ENCODE results near the gene NR3C2. TPM values are rescaled to one million over a fixed set of nuclear protein-coding genes. Genes with fewer than 3 reads are reported as not detected.

Gene NR3C2
- total and polyA plus RNA-seq, 3 donors from 2014 or later: 17.6 to 28.1 (median 19.9) TPM

- WGBS, 2 donors: 19 to 26% methylated on average over 3 of the region's 3 CpGs
- peaks cover 19% of the 10 kb centered on the region for H3K4me1 ChIP-seq
These were observed 372.4 kb downstream of the NR3C2 start for GRCh38 chr4:148069895-148070178.

DNA sequence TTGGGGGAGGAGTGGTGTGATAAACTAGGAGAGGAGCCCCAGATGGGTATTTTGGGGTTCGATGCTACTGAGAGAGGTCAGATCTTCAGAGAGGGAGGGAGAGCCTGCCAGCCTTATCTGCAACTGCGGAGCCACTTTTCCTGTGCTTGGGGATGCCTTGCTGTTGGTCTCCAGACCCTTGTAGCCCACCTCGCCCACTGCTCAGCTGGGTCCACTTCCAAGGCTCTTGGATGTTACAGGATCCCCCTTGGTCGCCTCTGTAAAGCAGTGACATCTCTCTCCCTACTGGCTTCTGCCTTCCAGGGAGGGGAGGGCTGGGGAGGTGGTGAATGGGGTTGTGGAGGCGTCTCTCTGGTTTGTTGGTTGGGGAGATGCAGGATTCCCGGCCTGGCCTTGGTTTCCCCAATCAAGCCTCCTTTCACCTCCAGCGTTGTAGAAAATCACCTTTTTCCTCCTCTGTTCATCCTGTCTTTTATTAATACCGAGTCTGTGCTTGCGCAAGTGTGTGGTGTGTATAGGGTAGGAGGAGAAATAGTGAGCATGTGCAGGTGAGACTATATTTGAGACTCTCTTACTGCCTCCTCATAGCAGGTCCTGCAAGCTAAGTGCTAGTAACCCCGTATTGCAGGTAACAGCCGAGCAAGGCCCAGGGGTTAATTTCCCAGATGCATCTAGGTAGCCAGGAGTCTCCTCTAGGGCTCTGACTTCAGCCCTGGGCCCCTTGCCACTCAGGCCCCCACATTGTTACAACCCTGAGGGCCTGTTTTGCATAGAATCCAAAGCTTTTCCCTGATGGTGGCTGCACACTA lies 372.9 kb downstream of the NR3C2 start:
- Histone ChIP-seq H3K27ac (no peak overlapping the region), H3K4me3 (no peak overlapping the region), H3K27me3 (no peaks in the 10 kb centered on the region), H3K9me3 (no peaks in the 10 kb centered on the region), H3K4me1 (peaks cover 19% of the 10 kb centered on the region), H3K36me3 (ENCODE audit: low read depth, missing control alignments) (no peaks in the 10 kb centered on the region)
- no peak for TF ChIP-seq POLR2A (IDR thresholded peaks at IDR 0.05)
- TF ChIP-seq, protein P1, sequence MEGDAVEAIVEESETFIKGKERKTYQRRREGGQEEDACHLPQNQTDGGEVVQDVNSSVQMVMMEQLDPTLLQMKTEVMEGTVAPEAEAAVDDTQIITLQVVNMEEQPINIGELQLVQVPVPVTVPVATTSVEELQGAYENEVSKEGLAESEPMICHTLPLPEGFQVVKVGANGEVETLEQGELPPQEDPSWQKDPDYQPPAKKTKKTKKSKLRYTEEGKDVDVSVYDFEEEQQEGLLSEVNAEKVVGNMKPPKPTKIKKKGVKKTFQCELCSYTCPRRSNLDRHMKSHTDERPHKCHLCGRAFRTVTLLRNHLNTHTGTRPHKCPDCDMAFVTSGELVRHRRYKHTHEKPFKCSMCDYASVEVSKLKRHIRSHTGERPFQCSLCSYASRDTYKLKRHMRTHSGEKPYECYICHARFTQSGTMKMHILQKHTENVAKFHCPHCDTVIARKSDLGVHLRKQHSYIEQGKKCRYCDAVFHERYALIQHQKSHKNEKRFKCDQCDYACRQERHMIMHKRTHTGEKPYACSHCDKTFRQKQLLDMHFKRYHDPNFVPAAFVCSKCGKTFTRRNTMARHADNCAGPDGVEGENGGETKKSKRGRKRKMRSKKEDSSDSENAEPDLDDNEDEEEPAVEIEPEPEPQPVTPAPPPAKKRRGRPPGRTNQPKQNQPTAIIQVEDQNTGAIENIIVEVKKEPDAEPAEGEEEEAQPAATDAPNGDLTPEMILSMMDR (IDR thresholded peaks at IDR 0.05): no peak
- no peak for DNase-seq
- WGBS, 2 donors: 85 to 90% methylated on average over 11 of the region's 11 CpGs
- intact Hi-C loops (cut with DNase I; ENCODE audit: low total_unique reads): no loop called here

More at GRCh38 chr4:148069895-148070178, 372.4 kb downstream of the NR3C2 start:
- H3K27ac ChIP-seq: no peak overlapping the region
- intact Hi-C loops (cut with DNase I; ENCODE audit: low total_unique reads): no loop called here
- H3K27me3 ChIP-seq: no peaks in the 10 kb centered on the region
- H3K4me3 ChIP-seq: no peak overlapping the region
- peak; percentile 26 for DNase-seq
- no peaks in the 10 kb centered on the region for H3K36me3 ChIP-seq (ENCODE audit: low read depth, missing control alignments)
- TF ChIP-seq, protein P1 (IDR thresholded peaks at IDR 0.05): no peak
- TF ChIP-seq POLR2A (IDR thresholded peaks at IDR 0.05): no peak
- H3K9me3 ChIP-seq: no peaks in the 10 kb centered on the region

- Histone ChIP-seq H3K9me3 (no peaks in the 10 kb centered on the region), H3K27ac (no peak overlapping the region), H3K27me3 (no peaks in the 10 kb centered on the region), H3K4me3 (no peak overlapping the region), H3K4me1 (peaks cover 19% of the 10 kb centered on the region), H3K36me3 (ENCODE audit: low read depth, missing control alignments) (no peaks in the 10 kb centered on the region)
- WGBS, 2 donors: 82 to 84% methylated on average over 8 to 13 of the region's 13 CpGs
- TF ChIP-seq, protein P1 (IDR thresholded peaks at IDR 0.05): no peak
- no peak for DNase-seq
- intact Hi-C loops (cut with DNase I; ENCODE audit: low total_unique reads): no loop called here
These were observed 373.9 kb downstream of the NR3C2 start for GRCh38 chr4:148068065-148068911.

DNA sequence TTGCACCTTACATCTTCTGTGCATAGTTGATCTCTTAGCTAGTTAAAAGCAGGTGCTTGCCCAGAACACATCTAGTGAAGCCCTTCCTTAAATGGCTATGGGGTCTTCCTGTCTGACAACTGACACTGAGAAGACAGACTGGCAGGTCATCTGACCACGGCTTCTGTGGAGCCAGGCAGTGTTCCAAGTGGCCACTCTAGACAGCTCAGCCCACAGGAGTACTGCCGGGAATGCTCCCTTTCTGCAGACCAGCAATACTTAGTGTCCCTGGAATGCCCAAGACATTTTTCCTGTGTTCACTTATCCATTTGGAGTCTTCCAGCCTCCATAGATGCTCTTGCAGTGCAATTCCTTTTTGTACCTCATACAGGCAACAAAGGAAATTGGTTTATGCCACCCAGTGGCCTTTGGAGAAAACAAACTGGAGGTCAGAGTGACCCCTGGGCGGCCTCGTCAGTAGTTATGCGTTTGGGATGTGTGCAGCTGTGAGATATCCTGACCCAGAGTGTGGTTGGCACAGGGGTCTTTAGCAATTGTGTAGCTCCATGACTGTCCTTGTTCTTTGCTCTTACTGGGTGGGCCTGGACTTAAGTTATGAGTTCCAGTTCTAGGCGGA lies 374.8 kb downstream of the NR3C2 start:
- Histone ChIP-seq H3K4me3 (no peak overlapping the region), H3K9me3 (no peaks in the 10 kb centered on the region), H3K36me3 (ENCODE audit: low read depth, missing control alignments) (no peaks in the 10 kb centered on the region), H3K27ac (no peak overlapping the region), H3K4me1 (peaks cover 19% of the 10 kb centered on the region), H3K27me3 (no peaks in the 10 kb centered on the region)
- peak; percentile 64 for DNase-seq
- TF ChIP-seq POLR2A (IDR thresholded peaks at IDR 0.05): no peak
- TF ChIP-seq, protein P1 (IDR thresholded peaks at IDR 0.05): no peak
- WGBS, 2 donors: 71 to 73% methylated on average over 5 to 6 of the region's 6 CpGs
- intact Hi-C loops (cut with DNase I; ENCODE audit: low total_unique reads): no loop called here

Data from testis (tissue), 3 donors.